ENCODE results near the gene FBXO22. TPM values are rescaled to one million over a fixed set of nuclear protein-coding genes. Genes with fewer than 3 reads are reported as not detected.

Gene FBXO22
- total RNA-seq, 1 experiment from 2014 or later: 51.4 TPM

- intact Hi-C loops (cut with micrococcal nuclease): no loop called here
- H4K20me1 ChIP-seq (ENCODE audit: low read length): no peaks in the 10 kb centered on the region
- no peak overlapping the region for H3K4me2 ChIP-seq (ENCODE audit: low read length)
- H3K27ac ChIP-seq (ENCODE audit: low read length): no peak overlapping the region
- no peaks in the 10 kb centered on the region; the same call in 1 of the 2 replicates for H3K4me1 ChIP-seq (ENCODE audit: insufficient read depth, low read length)
- POLR2A ChIA-PET (ENCODE audit: unreplicated experiment): no interaction called here
- no peaks in the 10 kb centered on the region for H3K27me3 ChIP-seq (ENCODE audit: low read length)
- H3F3A ChIP-seq (ENCODE audit: low read length, unreplicated experiment): no peaks in the 10 kb centered on the region
- H3K9me2 ChIP-seq (replicated peaks; ENCODE audit: low read length): no peaks in the 10 kb centered on the region
- no peak overlapping the region for H2AFZ ChIP-seq (ENCODE audit: low read length)
- DNase-seq (no peak), ATAC-seq (no peak)
- BruUV-seq (replicated peaks): no TSS peak
- no peak overlapping the region for H3K9ac ChIP-seq (ENCODE audit: low read length)
- TF ChIP-seq, protein P1, sequence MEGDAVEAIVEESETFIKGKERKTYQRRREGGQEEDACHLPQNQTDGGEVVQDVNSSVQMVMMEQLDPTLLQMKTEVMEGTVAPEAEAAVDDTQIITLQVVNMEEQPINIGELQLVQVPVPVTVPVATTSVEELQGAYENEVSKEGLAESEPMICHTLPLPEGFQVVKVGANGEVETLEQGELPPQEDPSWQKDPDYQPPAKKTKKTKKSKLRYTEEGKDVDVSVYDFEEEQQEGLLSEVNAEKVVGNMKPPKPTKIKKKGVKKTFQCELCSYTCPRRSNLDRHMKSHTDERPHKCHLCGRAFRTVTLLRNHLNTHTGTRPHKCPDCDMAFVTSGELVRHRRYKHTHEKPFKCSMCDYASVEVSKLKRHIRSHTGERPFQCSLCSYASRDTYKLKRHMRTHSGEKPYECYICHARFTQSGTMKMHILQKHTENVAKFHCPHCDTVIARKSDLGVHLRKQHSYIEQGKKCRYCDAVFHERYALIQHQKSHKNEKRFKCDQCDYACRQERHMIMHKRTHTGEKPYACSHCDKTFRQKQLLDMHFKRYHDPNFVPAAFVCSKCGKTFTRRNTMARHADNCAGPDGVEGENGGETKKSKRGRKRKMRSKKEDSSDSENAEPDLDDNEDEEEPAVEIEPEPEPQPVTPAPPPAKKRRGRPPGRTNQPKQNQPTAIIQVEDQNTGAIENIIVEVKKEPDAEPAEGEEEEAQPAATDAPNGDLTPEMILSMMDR (conservative IDR thresholded peaks at IDR 0.05; ENCODE audit: low read depth, low read length): no peak
- no peak for TF ChIP-seq EZH2phosphoT487 (IDR thresholded peaks at IDR 0.05; ENCODE audit: borderline replicate concordance, low read length)
- no peak for TF ChIP-seq EZH2 (IDR thresholded peaks at IDR 0.05; ENCODE audit: low read length, unreplicated experiment)
- peaks cover 23% of the 10 kb centered on the region for H3K36me3 ChIP-seq (ENCODE audit: low read depth, low read length)
- H3K9me3 ChIP-seq (ENCODE audit: low read length): no peaks in the 10 kb centered on the region
- CTCF ChIA-PET: no interaction called here
- peaks cover 8% of the 10 kb centered on the region for H3K79me2 ChIP-seq (ENCODE audit: low read length)
- no peak overlapping the region for H3K4me3 ChIP-seq (ENCODE audit: low read length)
Observed at GRCh38 chr15:75918135-75918534, 14.5 kb downstream of the FBXO22 start.

GRCh38 chr15:75920079-75920478 lies 16.4 kb downstream of the FBXO22 start:
- Histone ChIP-seq H3K79me2 (ENCODE audit: low read length) (peaks cover 2% of the 10 kb centered on the region; the same call in 1 of the 2 replicates), H3K4me3 (ENCODE audit: low read length) (no peak overlapping the region), H2AFZ (ENCODE audit: low read length) (no peak overlapping the region), H3K4me2 (ENCODE audit: low read length) (no peak overlapping the region), H3K9ac (ENCODE audit: low read length) (no peak overlapping the region), H3K27me3 (ENCODE audit: low read length) (no peaks in the 10 kb centered on the region), H3K36me3 (ENCODE audit: low read depth, low read length) (peaks cover 13% of the 10 kb centered on the region; the same call in 1 of the 2 replicates), H3K27ac (ENCODE audit: low read length) (no peak overlapping the region), H4K20me1 (ENCODE audit: low read length) (no peaks in the 10 kb centered on the region), H3F3A (ENCODE audit: low read length, unreplicated experiment) (no peaks in the 10 kb centered on the region), H3K4me1 (ENCODE audit: insufficient read depth, low read length) (peaks cover 16% of the 10 kb centered on the region), H3K9me2 (replicated peaks; ENCODE audit: low read length) (no peaks in the 10 kb centered on the region), H3K9me3 (ENCODE audit: low read length) (no peaks in the 10 kb centered on the region)
- DNase-seq: no peak
- no TSS peak for BruUV-seq (replicated peaks)
- POLR2A ChIA-PET (ENCODE audit: unreplicated experiment): no interaction called here
- intact Hi-C loops (cut with micrococcal nuclease): loop anchor here (5.0 to 10.0 kb wide), 5 partner anchors 78 to 215 kb away; partner anchors contain the start of genes TMEM266 and UBE2Q2
- CTCF ChIA-PET: no interaction called here
- no peak for ATAC-seq
- no peak for TF ChIP-seq EZH2 (IDR thresholded peaks at IDR 0.05; ENCODE audit: low read length, unreplicated experiment)
- TF ChIP-seq, protein P1 (conservative IDR thresholded peaks at IDR 0.05; ENCODE audit: low read depth, low read length): no peak
- no peak for TF ChIP-seq EZH2phosphoT487 (IDR thresholded peaks at IDR 0.05; ENCODE audit: borderline replicate concordance, low read length)
